Transverse colon (tissue), 4 donors: ENCODE results near the gene GTF2H4. TPM values are rescaled to one million over a fixed set of nuclear protein-coding genes. Genes with fewer than 3 reads are reported as not detected.
A peak's percentile ranks its signal among the peaks of the same experiment; 100 is the strongest.

Experiments
- DNase-seq: peaks from one replicate; pipeline ENCODE4 v3.0.0-alpha.2; 2019
- H3K27ac ChIP-seq, 4 donors: fragments of 200-600 bp; sonication (generic); 2 replicates each; pipeline ENCODE4 v1.5.1; 2016 to 2018; ENCODE audit warnings: inconsistent platforms in 4 of 4
- H3K27me3 ChIP-seq: fragments of 200-600 bp; sonication (generic); 2 replicates; pipeline ENCODE4 v1.5.1; 2017; ENCODE audit warnings: inconsistent platforms
- H3K36me3 ChIP-seq, 4 donors: fragments of 200-600 bp; sonication (generic); 2 replicates each; pipeline ENCODE4 v1.5.1; 2017 to 2019; ENCODE audit warnings: inconsistent platforms in 4 of 4
- H3K4me1 ChIP-seq, 4 donors: fragments of 200-600 bp; sonication (generic); 2 replicates each; pipeline ENCODE4 v1.5.1; 2017 to 2020; ENCODE audit warnings: inconsistent platforms in 4 of 4
- H3K4me3 ChIP-seq, 4 donors: fragments of 200-600 bp; sonication (generic); 1 replicate in 1 of 4; 2 replicates in 3 of 4; pipeline versions ENCODE4 v1.5.1 to v1.6.1; 2017 to 2019; ENCODE audit warnings: inconsistent platforms in 4 of 4
- H3K9me3 ChIP-seq, 2 donors: fragments of 200-600 bp; sonication (generic); 2 replicates each; pipeline ENCODE4 v1.5.1; 2017 to 2019; ENCODE audit warnings: inconsistent platforms in 2 of 2
- CTCF ChIP-seq, 5 experiments: fragments of 200-600 bp in 3 of 5; fragments of 450-650 bp in 2 of 5; sonication (generic) in 3 of 5; IDR thresholded peaks; 1 replicate in 2 of 5; 2 replicates in 3 of 5; pipeline ENCODE4 v1.5.1; 2016 to 2017; ENCODE audit warnings: antibody characterized with exemption in 5 of 5, inconsistent platforms in 3 of 5, mild to moderate bottlenecking in 2 of 5, moderate library complexity in 1 of 5
- EP300 ChIP-seq: sonication (generic); formaldehyde crosslinking; IDR thresholded peaks from one replicate; pipeline ENCODE4 v1.6.1; 2017; ENCODE audit warnings: antibody characterized with exemption, low read depth
- POLR2A ChIP-seq: fragments of 450-650 bp; IDR thresholded peaks from one replicate; pipeline ENCODE4 v1.6.1; 2016; ENCODE audit warnings: antibody characterized with exemption, mild to moderate bottlenecking, moderate library complexity
- POLR2AphosphoS5 ChIP-seq, 3 donors: sonication (generic); formaldehyde crosslinking; IDR thresholded peaks; one replicate each; pipeline ENCODE4 v1.6.1; 2016; ENCODE audit warnings: antibody characterized with exemption in 3 of 3
- WGBS, 2 donors: methylation state at CpG; one replicate each; pipeline ENCODE4 v1.1.5; 2018; ENCODE audit warnings: low coverage in 1 of 2; 5-methylcytosine and 5-hydroxymethylcytosine counted together
- in situ Hi-C, 4 donors: fragments of 200-750 bp; cut with MboI; loops; one replicate each; pipeline versions ENCODE4 v1.15.0 to v1.15.1; 2017; ENCODE audit warnings: low sequenced_read_pairs in 3 of 4, low pct_ligation_motif_present in 1 of 4, low pct_unique_long_range_greater_than_20kb in 1 of 4
- intact Hi-C: fragments of 100-400 bp; cut with DNase I; formaldehyde crosslinking; loops from one replicate; pipeline ENCODE4 v1.15.1; 2023; ENCODE audit warnings: low total_unique reads
- total RNA-seq, 4 donors: library from RNA; depleted of rRNA; stranded (reverse); fragments of >200 nt; gene quantifications; one replicate each; pipeline ENCODE4 v1.1.0, GENCODE V29; 2016

The GTF2H4 gene
- total RNA-seq, 4 donors from 2014 or later: 2.0 to 44.5 (median 6.8) TPM

- H3K4me3 ChIP-seq: no peak within 1 kb of the TSS
- H3K27me3 ChIP-seq: peaks cover 41% of the 10 kb centered on the region
- TF ChIP-seq POLR2AphosphoS5 (IDR thresholded peaks at IDR 0.05): no peak
- no peak for TF ChIP-seq CTCF (IDR thresholded peaks at IDR 0.05)
- TF ChIP-seq POLR2A: no peak
- TF ChIP-seq EP300: no peak
- in situ Hi-C loops: loop anchor here in 1 of 4 donors (25.0 kb wide), 1 partner anchor 122 kb away; no protein-coding TSS in a partner anchor
- no peak within 1 kb of the TSS for H3K27ac ChIP-seq
- H3K36me3 ChIP-seq: no peaks in the 10 kb centered on the region
- 34 to 59% methylated on average over 5 to 16 of the region's 16 CpGs for WGBS, 2 donors
- peak; percentile 37 for DNase-seq
- intact Hi-C loops: no loop called here
- no peaks in the 10 kb centered on the region for H3K9me3 ChIP-seq
- H3K4me1 ChIP-seq: no peaks in the 10 kb centered on the region
These were observed 32.5 kb downstream of the GTF2H4 start, which contains the start of gene MUCL3 for GRCh38 chr6:30940361-30940986. MUCL3 (plus strand) TSS chr6:30940973; CDS start chr6:30941000, 27 bp downstream.

GRCh38 chr6:30942338-30943060 lies 34.5 kb downstream of the GTF2H4 start:
- peak; percentile 76 for DNase-seq
- Histone ChIP-seq H3K9me3 (no peaks in the 10 kb centered on the region), H3K4me3 (no peak overlapping the region), H3K27ac (no peak overlapping the region), H3K36me3 (no peaks in the 10 kb centered on the region), H3K4me1 (no peaks in the 10 kb centered on the region), H3K27me3 (peaks cover 41% of the 10 kb centered on the region)
- intact Hi-C loops: no loop called here
- in situ Hi-C loops: loop anchor here in 1 of 4 donors (25.0 kb wide), 1 partner anchor 120 kb away; no protein-coding TSS in a partner anchor
- TF ChIP-seq CTCF (IDR thresholded peaks at IDR 0.05) (peak in 4 of 5 experiments; percentile 22 to 50 (median 28)), POLR2AphosphoS5 (IDR thresholded peaks at IDR 0.05) (no peak)
- 13% methylated on average over 15 of the region's 15 CpGs; no CpG with 5 or more reads in 1 of the 2 donors for WGBS, 2 donors

GRCh38 chr6:30944051-30944450 lies 36.0 kb downstream of the GTF2H4 start:
- DNase-seq: no peak
- peaks cover 34% of the 10 kb centered on the region for H3K27me3 ChIP-seq
- in situ Hi-C loops: loop anchor here in 1 of 4 donors (25.0 kb wide), 1 partner anchor 118 kb away; no protein-coding TSS in a partner anchor

More at GRCh38 chr6:30944051-30944450, 36.0 kb downstream of the GTF2H4 start:
- 84 to 94% methylated on average over 2 to 4 of the region's 4 CpGs for WGBS, 2 donors
- H3K9me3 ChIP-seq: no peaks in the 10 kb centered on the region
- no peak overlapping the region for H3K27ac ChIP-seq
- H3K4me3 ChIP-seq: no peak overlapping the region
- no peaks in the 10 kb centered on the region for H3K36me3 ChIP-seq
- intact Hi-C loops: no loop called here
- no peak for TF ChIP-seq CTCF (IDR thresholded peaks at IDR 0.05)
- no peak for TF ChIP-seq POLR2AphosphoS5 (IDR thresholded peaks at IDR 0.05)
- TF ChIP-seq POLR2A: no peak
- no peak for TF ChIP-seq EP300
- no peaks in the 10 kb centered on the region for H3K4me1 ChIP-seq
